Superior temporal gyrus (tissue), 1 donor: ENCODE data around the gene TMPRSS9.
"Not testable (repeated sequence)": the region's sequence is repeated elsewhere in the genome, so short reads cannot be mapped to it uniquely, and the experiment has no call there.

Experiments used
- DNase-seq: peaks from one replicate; pipeline ENCODE4 v3.0.0-alpha.2; 2016; ENCODE audit errors: extremely low spot score

The TMPRSS9 gene

DNA sequence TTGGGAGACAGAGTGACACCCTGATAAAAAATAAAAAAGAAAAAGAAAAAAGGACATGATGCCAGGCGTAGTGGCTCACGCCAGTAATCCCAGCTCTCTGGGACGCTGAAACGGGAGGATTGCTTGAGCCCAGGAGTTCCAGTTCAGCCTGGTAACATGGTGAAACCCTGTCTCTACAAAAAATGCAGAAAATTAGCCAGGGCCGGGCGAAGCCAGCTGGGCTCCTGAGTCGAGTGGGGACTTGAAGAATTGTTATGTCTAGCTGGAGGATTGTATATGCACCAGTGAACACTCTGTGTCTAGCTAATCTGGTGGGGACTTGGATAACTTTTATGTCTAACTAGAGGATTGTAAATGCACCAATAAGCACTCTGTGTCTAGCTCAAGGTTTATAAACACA, 32.3 kb downstream of the TMPRSS9 start:
- no peak for DNase-seq

DNA sequence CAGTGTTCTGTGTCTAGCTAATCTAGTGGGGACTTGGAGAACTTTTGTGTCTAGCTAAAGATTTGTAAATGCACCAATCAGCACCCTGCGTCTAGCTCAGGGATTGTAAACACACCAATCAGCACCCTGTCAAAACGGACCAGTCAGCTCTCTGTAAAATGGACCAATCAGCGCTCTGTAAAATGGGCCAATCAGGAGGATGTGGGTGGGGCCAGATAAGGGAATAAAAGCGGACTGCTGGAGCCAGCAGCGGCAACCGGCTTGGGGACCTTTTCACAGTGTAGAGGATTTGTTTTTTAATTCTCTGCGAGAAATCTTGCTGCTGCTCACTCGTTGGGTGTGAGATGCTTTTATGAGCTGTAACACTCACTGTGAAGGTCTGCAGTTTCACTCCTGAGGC, 32.8 kb downstream of the TMPRSS9 start:
- not testable (repeated sequence) for DNase-seq

DNA sequence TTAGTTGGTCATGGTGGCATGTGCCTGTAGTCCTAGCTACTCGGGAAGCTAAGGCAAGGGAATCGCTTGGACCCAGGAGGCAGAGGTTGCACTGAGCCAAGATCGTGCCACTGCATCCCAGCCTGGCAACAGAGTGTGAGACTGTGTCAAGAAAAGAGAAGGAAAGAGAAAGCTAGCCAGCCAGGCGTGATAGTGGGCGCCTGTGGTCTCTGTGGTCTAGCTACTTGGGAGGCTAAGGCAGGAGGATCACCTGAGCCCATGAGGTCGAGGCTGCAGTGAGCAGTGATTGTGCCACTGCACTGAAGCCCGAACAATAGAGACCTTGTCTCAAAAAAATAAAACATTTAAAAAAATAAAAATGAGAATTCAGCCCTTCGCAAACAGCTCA, 34.0 kb downstream of the TMPRSS9 start:
- DNase-seq: no peak

DNA sequence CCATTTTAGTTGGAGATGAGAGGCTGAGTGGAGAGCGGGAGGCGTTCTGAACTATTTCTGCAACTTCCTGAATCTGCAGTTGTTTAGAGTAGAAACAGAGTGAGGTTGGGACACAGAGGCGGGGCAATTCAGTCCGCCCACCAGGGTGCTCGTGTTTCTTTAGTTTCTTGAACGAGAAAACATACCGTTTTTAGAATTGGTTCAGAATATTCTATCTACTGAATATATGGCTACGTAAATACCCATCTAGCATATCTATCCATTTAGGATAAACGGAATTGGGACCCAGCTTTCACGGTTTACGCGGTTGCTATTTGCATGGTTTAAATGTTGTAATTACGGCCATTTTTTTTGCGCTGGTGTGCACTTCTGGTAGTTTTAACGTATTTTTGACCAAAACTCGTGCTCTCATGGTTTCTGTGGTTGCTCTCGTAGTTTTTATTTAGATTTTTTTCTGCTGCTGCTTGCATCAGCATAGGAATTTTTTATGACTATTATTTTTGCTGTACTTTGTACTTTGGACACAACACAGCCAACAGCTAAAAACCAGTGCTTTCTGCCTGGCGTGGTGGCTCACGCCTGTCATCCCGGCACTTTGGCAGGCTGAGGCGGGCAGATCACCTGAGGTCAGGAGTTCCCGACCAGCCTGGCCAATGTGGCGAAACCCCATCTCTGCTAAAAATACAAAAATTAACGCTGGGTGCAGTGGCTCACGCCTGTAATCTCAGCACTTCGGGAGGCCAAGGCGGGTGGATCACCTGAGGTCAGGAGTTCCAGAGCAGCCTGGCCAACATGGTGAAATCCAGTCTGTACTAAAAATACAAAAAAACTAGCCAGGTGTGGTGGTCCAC, 34.6 kb downstream of the TMPRSS9 start:
- DNase-seq: peak; percentile 18

DNA sequence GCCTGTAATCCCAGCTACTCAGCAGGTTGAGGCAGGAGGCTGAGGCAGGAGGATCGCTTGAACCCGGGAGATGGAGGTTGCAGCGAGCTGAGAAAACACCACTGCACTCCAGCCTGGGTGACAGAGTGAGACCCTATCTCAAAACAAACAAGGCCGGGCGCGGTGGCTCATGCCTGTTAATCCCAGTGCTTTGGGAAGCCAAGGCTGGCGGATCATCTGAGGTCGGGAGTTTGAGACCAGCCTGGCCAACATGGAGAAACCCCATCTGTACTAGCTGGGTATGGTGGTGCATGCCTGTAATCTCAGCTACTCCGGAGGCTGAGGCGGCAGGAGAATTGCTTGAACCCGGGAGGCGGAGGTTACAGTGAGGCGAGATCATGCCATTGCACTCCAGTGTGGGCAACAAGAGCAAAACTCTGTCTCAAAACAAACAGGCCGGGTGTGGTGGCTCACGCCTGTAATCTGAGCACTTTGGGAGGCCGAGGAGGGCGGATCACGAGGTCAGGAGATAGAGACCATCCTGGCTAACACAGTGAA, 35.3 kb downstream of the TMPRSS9 start:
- DNase-seq: not testable (repeated sequence)

DNA sequence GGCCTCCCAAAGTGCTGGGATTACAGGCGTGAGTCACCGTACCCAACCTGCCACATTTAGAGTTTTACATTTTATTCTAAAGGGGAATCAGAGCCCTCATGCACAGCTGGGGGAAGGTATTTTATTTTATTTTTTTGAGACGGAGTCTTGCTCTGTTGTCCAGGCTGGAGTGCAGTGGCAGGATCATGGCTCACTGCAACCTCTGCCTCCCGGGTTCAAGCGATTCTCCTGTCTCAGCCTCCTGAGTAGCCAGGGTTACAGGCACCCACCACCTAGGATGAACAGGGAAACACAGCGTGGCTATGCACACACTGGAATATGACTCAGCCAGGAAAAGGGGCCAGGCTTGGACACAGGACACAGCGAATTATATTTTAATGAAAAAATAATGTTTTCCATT, 37.1 kb downstream of the TMPRSS9 start:
- DNase-seq: not testable (repeated sequence)

DNA sequence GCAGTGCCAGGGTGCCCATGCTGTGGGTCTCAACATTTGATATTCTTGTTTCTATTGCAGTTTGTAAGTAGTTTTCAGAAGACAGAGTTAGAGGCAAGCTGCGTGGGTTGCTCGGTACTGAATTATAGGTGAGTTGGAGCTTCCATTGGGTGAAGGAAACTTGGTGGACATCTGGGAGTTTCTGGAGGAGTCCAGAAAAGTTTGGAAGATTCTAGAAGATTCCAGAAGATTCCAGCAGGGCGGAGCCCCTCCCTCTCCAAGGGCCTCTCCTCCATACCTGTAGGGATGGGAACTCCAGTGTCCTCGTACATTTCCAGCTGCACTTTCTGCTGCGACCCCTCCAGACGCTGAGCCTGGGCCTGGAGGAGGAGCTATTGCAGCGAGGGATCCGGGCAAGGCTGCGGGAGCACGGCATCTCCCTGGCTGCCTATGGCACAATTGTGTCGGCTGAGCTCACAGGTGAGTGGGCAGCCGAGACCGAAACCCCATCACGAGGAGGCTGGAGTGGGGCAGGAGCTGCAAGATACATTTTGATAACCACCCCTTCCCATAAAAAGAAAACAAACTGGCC, 38.8 kb downstream of the TMPRSS9 start:
- no peak for DNase-seq

DNA sequence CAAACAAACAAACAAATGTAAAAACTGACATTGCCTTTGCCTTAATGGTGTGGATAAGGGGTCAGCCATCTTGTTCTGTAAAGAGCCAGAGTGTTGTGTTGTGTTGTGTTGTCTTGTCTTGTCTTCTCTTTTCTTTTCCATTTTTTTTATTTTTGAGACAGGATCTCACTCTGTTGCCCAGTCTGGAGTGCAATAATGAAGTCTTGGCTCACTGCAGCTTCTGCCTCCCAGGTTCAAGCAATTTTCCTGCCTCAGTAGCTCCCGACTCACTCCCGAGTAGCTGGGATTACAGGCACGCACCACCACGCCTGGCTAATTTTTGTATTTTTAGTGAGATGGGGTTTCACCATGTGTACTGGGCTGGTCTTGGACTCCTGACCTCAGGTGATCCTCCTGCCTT, 39.5 kb downstream of the TMPRSS9 start:
- DNase-seq: no peak

DNA sequence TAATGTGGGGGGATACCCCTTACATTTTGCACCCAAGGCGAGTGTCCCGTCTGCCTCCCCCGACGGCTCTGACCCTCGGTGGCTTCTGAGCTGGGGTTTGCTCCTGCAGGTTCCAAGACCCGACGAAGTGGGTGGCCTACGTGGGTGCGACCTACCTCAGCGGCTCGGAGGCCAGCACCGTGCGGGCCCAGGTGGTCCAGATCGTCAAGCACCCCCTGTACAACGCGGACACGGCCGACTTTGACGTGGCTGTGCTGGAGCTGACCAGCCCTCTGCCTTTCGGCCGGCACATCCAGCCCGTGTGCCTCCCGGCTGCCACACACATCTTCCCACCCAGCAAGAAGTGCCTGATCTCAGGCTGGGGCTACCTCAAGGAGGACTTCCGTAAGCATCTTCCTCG, 48.2 kb downstream of the TMPRSS9 start:
- no peak for DNase-seq

DNA sequence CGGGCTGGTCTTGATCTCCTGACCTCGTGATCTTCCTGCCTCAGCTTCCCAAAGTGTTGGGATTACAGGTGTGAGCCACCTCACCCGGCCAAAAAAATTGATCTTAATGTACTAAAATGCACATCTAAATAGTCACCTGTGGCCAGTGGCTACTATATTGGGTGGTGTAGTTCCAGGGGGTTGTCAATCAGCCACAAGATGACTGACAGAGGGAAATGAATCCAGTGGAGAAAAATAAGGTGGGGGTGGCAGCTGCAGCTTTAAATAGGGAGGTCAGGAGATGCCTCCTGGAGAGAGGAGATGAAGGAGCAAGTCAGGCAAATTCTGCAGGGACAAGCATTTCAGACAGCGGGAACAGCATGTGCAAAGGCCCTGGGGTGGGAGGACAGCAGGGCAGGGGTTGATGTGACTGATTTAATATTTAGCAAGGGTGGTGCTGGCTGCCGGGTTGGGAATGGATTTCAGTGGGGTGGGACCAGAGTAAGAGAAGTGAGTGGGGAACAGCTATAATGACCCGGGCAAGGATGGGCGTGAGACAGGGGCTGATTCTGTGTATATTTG, 49.4 kb downstream of the TMPRSS9 start:
- DNase-seq: no peak

DNA sequence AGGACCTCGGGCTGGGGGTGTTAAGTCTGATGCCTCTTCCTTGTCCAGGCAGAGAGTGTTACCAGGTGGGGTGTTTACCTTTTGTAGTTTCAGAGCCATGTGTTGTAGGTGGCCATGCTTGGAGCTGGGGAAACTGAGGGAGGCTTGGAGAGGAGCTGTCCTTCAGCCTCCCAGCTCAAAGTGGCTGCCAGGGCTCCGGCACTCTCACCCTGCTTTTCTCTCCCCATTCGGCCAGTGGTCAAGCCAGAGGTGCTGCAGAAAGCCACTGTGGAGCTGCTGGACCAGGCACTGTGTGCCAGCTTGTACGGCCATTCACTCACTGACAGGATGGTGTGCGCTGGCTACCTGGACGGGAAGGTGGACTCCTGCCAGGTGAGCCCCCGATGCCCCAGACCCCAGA, 50.0 kb downstream of the TMPRSS9 start:
- DNase-seq: no peak

DNA sequence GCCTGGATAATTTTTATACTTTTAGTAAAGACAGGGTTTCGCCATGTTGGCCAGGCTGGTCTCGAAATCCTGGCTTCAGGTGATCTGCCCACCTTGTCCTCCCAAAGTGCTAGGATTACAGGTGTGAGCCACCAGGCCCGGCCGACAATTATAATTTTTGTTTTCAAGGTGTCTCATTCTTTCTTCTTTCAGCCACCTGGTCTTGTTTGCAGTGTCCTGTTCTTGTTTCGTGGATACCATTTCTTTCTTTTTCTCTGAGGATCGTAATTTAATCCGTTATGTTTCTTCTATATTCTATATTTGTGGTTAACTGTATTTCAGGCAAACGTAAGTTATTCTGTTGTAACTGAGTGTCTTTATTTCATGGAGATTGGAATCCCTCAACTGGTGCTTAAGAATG, 51.6 kb downstream of the TMPRSS9 start:
- DNase-seq: no peak

DNA sequence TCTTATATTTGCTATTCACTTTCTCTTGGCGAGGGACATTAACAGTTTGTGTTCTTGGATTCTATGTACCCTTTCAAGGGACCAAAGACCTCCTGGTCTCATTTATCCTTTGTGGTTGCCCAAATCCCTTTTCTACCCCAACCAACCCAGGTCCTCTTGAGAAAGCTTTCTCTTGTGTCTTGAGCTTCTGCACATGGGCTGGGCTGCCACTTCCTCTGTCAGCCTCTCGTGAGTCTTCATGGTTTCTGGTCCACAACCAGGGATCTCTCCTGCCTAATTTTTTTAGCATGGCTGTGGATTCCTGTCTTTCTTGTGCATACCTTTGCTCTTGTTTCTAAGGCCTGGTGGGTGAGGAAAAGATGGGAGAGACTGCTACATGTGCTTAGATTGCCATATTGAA, 52.4 kb downstream of the TMPRSS9 start:
- no peak for DNase-seq

DNA sequence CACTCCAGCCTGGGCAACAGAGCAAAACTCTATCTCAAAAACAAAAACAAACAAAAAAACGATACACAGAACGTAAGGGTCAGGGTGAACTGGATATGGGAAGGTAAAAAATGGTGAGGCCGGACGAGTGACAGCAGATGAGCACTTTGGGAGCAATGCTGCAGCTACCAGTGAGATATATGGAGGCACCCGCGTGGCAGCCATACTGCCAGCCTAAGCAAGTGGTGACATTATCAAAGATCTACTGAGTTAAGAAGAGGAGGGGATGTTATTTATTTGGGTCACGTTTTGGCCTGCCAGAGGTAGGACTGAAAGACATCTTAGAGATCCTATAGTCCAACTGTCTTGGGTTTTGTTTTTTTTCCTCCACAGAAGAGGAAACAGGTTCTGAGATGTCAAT, 53.1 kb downstream of the TMPRSS9 start:
- DNase-seq: no peak

DNA sequence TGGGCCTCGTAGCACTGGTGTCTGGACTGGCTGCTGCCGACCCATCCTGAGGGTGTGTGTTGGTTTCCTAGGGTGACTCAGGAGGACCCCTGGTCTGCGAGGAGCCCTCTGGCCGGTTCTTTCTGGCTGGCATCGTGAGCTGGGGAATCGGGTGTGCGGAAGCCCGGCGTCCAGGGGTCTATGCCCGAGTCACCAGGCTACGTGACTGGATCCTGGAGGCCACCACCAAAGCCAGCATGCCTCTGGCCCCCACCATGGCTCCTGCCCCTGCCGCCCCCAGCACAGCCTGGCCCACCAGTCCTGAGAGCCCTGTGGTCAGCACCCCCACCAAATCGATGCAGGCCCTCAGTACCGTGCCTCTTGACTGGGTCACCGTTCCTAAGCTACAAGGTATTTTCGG, 53.6 kb downstream of the TMPRSS9 start:
- no peak for DNase-seq

DNA sequence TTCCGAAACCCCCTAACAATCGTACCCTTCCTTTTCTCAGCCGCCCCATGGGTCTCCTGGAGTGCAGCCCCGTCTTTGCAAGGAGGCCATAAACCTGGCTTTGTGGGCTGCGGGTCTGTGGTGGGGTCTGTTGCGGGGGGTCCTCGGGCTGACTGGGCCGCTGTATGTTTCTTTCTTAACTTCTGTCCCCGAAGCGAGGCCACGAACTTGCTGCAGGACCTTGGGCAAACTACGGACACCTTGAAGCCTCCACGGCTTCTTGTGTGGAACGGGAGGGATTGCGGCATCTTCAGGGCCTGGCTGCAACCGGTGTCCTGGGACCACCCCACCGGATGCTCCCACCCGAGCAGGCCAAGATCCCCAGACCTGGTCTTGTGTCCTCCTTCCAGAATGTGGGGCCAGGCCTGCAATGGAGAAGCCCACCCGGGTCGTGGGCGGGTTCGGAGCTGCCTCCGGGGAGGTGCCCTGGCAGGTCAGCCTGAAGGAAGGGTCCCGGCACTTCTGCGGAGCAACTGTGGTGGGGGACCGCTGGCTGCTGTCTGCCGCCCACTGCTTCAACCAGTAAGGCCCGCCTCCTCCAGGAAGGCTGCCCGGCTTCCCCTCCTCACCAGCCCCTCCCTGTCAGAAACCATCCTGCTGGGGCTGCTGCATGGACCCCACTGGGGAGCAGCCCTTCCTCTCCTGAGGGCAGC, 55.4 kb downstream of the TMPRSS9 start:
- no peak for DNase-seq

DNA sequence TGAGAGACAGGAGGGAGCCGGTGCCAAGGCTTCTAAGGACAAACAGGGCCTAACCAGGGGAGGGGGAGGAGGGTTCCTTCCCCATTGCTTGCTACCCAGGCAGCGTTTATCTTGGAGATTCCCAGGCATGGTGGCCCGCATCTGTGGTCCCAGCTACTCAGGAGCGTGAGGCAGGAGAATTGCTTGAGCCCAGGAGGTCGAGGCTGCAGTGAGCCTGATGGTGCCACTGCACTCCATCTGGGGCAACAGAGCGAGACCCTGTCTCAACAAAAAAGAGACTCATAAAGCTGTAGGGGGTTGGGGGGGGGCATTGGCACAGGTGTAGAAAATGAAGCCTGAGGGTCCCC, 55.9 kb downstream of the TMPRSS9 start:
- DNase-seq: no peak

DNA sequence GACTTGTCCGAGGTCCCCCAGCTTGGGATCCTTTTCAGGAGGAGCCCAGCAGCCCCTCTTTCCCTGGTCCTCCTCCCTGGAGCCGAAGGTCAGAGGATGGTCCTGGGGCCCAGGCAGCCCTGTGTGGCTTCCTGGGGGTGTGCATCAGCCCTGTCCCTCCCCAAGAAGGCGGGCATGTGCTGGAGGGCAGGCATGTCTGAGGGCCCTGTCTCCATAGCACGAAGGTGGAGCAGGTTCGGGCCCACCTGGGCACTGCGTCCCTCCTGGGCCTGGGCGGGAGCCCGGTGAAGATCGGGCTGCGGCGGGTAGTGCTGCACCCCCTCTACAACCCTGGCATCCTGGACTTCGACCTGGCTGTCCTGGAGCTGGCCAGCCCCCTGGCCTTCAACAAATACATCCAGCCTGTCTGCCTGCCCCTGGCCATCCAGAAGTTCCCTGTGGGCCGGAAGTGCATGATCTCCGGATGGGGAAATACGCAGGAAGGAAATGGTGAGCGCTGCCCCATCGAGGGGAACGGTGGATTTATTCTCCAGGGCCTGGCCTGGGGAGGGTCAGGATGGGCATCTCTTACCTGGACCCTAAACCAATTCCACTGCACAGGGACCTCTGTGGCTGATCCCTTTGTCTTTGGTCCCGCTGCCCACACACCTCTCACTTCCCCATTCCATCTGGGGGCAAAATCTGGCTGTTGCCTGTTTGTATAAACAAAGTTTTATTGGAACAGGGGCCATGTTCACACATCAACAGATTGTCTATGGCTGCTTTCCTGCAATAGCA, 56.4 kb downstream of the TMPRSS9 start:
- no peak for DNase-seq

DNA sequence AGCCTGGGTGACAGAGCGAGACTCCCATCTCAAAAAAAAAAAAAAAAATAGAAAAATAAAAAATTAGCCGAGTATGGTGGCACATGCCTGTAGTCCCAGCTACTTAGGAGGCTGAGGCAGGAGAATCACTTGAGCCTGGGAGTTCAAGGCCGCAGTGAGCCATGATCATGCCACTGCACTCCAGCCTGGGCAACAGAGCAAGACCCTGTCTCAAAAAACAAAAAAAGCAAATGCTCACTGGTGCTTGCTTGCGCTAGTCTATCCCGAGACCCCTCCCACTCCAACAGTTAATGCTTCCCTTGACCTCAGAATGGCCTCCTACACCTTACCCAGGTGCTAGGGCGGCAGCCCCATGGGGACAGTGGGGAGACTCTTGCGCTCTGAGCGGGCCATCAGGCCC, 57.4 kb downstream of the TMPRSS9 start:
- not testable (repeated sequence) for DNase-seq

DNA sequence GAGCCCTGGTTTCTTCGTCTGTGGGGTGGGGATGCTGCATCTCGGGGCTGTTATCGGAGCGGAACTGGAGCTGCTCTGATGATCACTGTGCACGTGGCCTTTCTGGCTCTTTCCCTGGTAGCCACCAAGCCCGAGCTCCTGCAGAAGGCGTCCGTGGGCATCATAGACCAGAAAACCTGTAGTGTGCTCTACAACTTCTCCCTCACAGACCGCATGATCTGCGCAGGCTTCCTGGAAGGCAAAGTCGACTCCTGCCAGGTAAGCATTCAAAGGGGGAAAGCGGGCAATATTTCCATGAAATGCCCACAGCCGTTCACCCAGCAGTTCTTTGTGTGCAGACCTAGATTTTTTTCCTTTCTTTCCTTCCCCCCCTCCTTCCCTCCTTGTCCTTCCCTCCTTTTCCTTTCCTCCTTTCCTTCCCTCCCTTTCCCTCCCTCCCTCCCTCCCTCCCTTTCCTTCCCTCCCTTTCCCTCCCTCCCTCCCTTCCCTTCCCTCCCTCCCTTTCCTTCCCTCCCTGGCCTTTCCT, 57.9 kb downstream of the TMPRSS9 start:
- DNase-seq: no peak

DNA sequence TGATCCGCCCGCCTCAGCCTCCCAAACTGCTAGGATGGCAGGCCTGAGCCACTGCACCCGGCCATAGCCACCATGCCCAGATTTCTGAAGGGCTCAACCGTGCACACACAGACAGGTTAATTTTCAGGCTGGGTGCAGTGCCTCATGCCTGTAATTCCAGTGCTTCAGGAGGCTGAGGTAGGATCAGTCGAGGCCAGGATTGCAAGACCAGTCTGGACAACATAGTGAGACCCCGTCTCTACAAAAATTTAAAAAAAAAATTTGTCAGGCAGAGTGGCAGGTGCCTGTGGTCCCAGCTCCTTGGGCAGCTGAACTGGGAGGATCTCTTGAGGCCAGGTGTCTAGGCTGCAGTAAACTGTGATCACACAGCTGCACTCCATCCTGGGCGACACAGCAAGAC, 59.7 kb downstream of the TMPRSS9 start:
- DNase-seq: no peak

DNA sequence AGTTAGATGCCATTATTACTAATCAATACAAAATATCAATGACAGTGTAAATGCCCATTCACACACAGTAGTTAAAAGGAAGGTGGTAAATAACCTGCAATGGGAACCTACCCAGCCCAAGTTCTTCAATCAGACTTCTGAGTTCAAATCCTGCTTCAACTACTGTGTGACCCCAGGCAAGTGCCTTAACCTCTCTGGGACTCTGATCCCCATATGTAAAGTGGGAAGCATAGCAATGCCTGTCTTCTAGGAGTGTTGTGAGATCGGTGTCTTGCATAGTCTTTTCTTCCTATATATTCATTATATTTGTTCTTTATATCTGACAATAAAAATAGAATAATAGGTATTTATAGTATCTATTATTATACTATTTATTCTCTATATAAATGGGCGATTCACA, 60.4 kb downstream of the TMPRSS9 start:
- DNase-seq: no peak
